ENCODE data around the gene TMEM62.

The TMEM62 gene

DNA sequence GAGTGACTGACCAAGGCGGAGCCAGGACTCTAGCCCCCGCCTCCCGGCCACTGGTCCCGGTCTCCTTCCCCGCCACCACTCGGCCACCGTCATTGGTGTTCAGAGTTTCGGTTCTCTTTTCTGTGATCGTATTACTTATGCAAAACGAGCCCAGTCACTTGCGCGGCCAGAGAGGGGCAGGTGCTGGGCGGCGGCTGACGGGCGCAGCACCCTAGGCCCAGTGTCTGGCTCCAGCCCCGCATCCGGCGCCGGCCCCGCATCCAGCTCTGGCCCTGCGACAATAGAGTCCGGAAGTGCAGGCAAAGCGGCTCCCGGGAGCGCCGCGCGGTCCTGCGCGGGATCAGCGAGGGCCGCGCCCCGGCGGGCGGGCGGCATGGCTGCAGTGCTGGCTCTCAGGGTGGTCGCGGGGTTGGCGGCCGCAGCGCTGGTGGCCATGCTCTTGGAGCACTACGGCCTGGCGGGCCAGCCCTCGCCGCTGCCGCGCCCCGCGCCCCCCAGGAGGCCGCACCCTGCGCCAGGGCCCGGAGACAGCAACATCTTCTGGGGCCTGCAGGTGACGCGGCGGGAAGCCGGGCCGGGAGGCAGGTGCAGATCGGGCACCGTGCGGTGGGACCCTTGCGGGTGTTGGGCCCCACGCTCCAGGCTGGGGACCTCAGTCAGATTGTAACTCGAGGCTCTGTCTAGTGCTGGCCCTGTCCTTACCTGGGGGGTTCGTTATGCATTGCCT, at the start of gene TMEM62:
TMEM62 (plus strand) TSS at position 157 of the 727 bp plus-strand sequence; CDS start at position 374, 217 bp downstream.
- peak; percentile 91 for DNase-seq (ENCODE audit: low spot score)

DNA sequence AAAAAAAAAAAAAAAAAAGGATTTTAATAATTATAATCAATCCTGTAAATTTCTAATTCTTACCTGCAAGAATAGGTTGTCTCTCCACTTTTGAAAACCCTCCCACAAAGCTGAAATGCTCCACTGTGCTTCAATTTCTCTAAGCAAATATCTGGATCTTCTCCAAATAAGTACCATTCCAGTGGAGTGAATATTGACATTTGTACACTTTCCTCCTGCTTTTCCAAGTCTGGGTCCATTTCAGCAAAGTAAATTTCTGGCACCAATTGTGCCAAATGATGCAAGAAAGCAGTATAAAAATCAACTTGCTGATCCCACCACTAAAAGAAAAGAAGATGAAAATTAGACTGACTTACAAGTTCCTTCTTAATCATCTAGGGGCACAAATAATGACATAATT, 47.5 kb upstream of the TMEM62 start:
- no peak for DNase-seq (ENCODE audit: low spot score)

DNA sequence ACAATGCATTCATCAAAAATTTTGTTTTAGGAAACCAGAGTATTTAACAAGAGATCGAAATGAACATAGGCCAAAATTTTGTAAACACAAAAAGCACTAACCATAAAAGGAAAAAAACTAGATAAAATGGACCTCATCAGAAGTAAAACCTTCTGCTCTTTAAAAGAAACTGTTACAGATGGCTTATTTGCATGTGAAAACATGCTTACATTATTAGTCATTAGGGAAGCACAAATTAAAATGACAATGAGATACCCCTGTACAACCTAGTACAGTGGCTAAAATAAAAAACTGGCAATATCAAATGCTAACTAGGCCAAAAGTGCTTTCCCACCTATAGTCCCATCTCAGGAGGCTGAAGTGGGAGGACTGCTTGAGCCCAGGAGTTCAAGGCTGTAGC, 46.8 kb upstream of the TMEM62 start:
- no peak for DNase-seq (ENCODE audit: low spot score)

GRCh38 chr15:43091859-43092258, 41.5 kb upstream of the TMEM62 start:
- DNase-seq (ENCODE audit: low spot score): no peak

DNA sequence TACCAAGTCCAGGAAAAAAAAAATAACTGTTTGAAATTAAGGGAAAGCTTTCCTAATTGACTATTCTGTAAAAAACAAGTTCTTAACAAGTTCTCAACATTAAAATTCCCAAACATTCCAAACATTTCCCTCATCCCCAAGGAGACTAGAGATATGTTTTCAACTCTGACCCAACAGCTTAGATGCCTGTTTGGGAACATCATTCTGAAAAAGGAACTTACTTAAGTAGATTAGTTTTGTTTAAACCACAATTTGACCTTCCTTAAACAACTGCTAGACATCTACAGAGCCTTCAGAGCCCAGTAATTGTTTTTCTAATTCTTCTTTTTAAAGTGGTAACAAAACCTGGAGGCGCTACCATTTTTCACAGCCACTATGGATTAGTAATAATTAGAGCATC, 40.4 kb upstream of the TMEM62 start:
- DNase-seq (ENCODE audit: low spot score): no peak

DNA sequence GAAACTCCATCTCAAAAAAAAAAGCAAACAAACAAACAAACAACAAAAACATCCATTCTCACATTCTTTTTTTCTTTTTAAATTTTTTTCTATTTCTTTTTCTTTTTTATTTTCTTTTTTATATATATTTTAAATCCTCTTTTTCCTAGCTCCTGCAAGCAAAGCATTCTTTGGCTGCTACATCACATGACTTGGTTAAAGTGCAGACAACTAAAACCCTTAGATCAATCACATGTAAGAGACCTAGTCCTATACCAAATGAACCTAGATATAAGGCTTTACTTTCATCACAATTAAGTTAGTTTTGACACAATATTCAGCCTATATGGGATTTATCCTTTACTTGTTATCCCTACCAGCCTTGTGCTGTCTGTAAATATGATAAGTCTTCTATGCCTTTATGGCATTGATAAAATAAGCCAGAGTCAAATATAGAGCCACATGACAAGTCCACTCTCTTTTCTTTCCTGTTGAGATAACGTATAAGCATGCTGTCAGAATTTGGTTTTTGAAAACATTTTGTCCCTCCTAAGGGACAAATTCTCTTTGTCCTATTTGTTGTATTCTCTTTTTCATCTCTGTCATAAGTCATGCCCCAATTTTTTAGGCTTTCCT, 38.9 kb upstream of the TMEM62 start:
- no peak for DNase-seq (ENCODE audit: low spot score)

- no peak for DNase-seq (ENCODE audit: low spot score)
Measured at GRCh38 chr15:43095243-43095642, 38.1 kb upstream of the TMEM62 start.

GRCh38 chr15:43095708-43096347, 37.6 kb upstream of the TMEM62 start:
- no peak for DNase-seq (ENCODE audit: low spot score)

DNA sequence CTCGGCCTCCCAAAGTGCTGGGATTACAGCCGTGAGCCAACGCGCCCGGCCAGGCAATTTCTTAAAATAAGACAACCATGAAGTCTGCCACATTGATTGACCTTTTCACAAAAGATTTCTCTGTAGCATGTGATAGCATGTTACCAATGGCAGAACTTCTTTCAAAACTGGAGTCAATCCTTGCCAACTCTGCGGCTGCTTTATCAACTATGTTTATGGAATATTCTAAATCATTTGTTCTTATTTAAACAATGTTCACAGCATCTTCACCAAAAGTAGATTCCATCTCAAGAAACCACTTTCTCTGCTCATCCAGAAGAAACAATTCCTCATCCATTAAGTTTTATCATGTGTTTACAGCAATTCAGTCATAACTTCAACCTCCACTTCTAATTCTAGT, 37.0 kb upstream of the TMEM62 start:
- DNase-seq (ENCODE audit: low spot score): no peak

GRCh38 chr15:43099105-43099845, 34.1 kb upstream of the TMEM62 start:
- no peak for DNase-seq (ENCODE audit: low spot score)

- DNase-seq (ENCODE audit: low spot score): no peak
Measured at GRCh38 chr15:43100971-43101370, 32.4 kb upstream of the TMEM62 start.

- no peak for DNase-seq (ENCODE audit: low spot score)
Measured at GRCh38 chr15:43102187-43102586, 31.2 kb upstream of the TMEM62 start.

DNA sequence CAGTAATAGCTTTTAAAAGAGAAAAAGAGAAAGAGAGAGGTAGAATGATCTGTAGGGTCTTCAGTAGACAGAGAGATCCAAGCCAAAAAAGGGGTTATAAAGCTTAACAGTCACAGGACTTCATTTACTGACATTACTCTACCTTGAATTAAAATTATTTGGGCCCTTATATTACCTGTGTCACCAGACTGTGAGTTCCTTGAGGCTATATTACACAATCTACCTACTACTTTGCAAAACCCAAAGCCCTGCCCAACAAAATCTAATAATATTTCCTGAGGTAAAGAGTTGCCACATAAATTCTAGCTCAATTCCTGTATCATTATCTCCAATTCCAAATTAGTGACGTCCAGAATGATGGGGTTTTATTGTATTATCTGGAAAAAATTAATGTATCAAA, 29.5 kb upstream of the TMEM62 start:
- no peak for DNase-seq (ENCODE audit: low spot score)

DNA sequence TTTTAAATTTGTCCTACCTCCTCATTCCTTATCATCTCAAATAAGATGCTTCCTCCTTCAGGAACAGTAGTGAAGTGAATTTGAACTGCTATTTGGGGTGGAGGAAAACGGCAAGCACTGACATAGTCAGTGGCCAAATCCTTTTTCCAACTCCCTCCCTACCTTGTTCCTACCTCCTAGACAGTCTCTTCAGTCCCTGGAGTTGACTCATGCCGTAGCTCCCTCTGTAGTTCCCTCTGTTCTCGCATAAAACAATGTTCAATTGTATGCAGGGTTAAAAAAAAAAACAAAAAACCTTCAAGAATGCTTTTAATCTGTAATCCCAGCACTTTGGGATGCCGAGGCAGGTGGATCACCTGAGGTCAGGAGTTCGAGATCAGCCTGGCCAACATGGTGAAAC, 29.0 kb upstream of the TMEM62 start:
- no peak for DNase-seq (ENCODE audit: low spot score)

- DNase-seq (ENCODE audit: low spot score): peak; percentile 24
Measured at GRCh38 chr15:43105077-43105736, 28.2 kb upstream of the TMEM62 start.

GRCh38 chr15:43105778-43106485, 27.5 kb upstream of the TMEM62 start, which contains the start of gene UBR1:
Gene UBR1 (minus strand): TSS chr15:43106038. CDS start chr15:43106022, 16 bp downstream.
- peak; percentile 87 for DNase-seq (ENCODE audit: low spot score)

DNA sequence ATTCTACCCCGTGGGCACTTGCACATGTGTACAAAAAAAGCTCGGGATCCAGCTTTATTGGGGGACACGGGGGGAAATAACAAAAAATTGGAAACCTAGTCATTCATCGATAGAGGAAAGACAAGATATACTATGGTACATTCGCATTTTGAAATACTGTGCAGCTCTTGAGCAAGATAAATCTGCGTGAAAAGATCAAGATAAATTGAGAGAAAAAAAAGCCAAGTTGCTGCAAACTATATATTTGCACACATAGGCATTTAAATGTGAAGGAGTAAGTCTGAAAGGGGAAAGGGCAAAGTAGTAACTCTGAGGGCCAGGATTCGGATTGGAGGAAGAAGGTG, 26.9 kb upstream of the TMEM62 start:
- no peak for DNase-seq (ENCODE audit: low spot score)

GRCh38 chr15:43107751-43108150, 25.6 kb upstream of the TMEM62 start:
- DNase-seq (ENCODE audit: low spot score): no peak

GRCh38 chr15:43111354-43111753, 22.0 kb upstream of the TMEM62 start:
- DNase-seq (ENCODE audit: low spot score): no peak

- peak; percentile 65 for DNase-seq (ENCODE audit: low spot score)
Measured at GRCh38 chr15:43118286-43118685, 15.1 kb upstream of the TMEM62 start.

DNA sequence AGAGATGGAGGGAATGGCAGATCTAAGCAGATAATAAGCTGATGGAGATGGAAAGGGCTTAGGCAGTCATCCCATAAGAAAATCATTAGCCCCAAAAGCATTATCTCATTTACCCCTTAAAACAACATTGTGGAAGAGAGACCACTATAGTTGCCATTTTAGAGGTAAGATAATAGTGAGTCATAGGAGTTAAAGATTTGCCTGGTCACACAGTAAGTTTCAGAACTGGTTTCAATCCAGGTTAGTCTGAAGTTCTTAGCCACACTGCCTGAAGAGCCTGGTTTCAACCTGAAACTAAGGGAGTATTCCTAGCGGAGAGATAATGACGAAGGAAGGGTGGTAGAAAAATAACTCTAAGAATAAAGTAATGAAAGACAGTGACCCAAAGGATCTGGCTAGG, 14.6 kb upstream of the TMEM62 start:
- DNase-seq (ENCODE audit: low spot score): no peak
